Measurements from ENCODE around the gene SIL1. TPM values are rescaled to one million over a fixed set of nuclear protein-coding genes. Genes with fewer than 3 reads are reported as not detected.

The SIL1 gene
- total and polyA plus RNA-seq, 5 donors from 2014 or later = 9.8 to 12.3 (median 11.2) TPM

GRCh38 chr5:139082813-139083498 lies 115.2 kb downstream of the SIL1 start:
- Mint-ChIP-seq H3K27ac (no peak overlapping the region), H3K27me3 (no peaks in the 10 kb centered on the region), H3K9me3 (peaks cover 0 to 6% (median 3%) of the 10 kb centered on the region in 7 donors), H3K4me3 (no peak overlapping the region), H3K36me3 (peaks cover 18% of the 10 kb centered on the region), H3K4me1 (peaks cover 0 to 9% (median 1%) of the 10 kb centered on the region in 4 donors)
- no peak overlapping the region for H3K4me3 ChIP-seq (ENCODE audit: low read depth, low read length)
- H3K36me3 ChIP-seq (ENCODE audit: control insufficient read depth, insufficient read depth, low read length) = no peaks in the 10 kb centered on the region
- DNase-seq (no peak), ATAC-seq (ENCODE audit: low read depth in 2 of 2) (no peak)
- no peaks in the 10 kb centered on the region for H3K4me1 ChIP-seq (ENCODE audit: control insufficient read depth, insufficient read depth, low read length, poor library complexity, severe bottlenecking)
- no peaks in the 10 kb centered on the region for H3K27me3 ChIP-seq (ENCODE audit: control insufficient read depth, insufficient read depth, low read length)
- no peak overlapping the region for H3K27ac ChIP-seq (ENCODE audit: insufficient read depth, low read length, poor library complexity, severe bottlenecking)
- no peaks in the 10 kb centered on the region for H3K9me3 ChIP-seq (ENCODE audit: control insufficient read depth in 2 of 2, low read length in 2 of 2)

GRCh38 chr5:139079991-139080610 lies 118.1 kb downstream of the SIL1 start:
- Mint-ChIP-seq H3K9me3 (peaks cover 0 to 4% (median 1%) of the 10 kb centered on the region in 7 donors), H3K4me1 (peaks cover 0 to 9% (median 3%) of the 10 kb centered on the region in 4 donors), H3K36me3 (peaks cover 8% of the 10 kb centered on the region), H3K27ac (no peak overlapping the region), H3K4me3 (no peak overlapping the region), H3K27me3 (no peaks in the 10 kb centered on the region)
- ATAC-seq (ENCODE audit: low read depth in 2 of 2) = no peak
- H3K9me3 ChIP-seq (ENCODE audit: control insufficient read depth in 2 of 2, low read length in 2 of 2) = no peaks in the 10 kb centered on the region
- H3K27ac ChIP-seq (ENCODE audit: insufficient read depth, low read length, poor library complexity, severe bottlenecking) = no peak overlapping the region
- no peaks in the 10 kb centered on the region for H3K27me3 ChIP-seq (ENCODE audit: control insufficient read depth, insufficient read depth, low read length)
- no peak overlapping the region for H3K4me3 ChIP-seq (ENCODE audit: low read depth, low read length)
- H3K4me1 ChIP-seq (ENCODE audit: control insufficient read depth, insufficient read depth, low read length, poor library complexity, severe bottlenecking) = no peaks in the 10 kb centered on the region
- DNase-seq = no peak
- no peaks in the 10 kb centered on the region for H3K36me3 ChIP-seq (ENCODE audit: control insufficient read depth, insufficient read depth, low read length)

GRCh38 chr5:139079225-139079990 lies 118.8 kb downstream of the SIL1 start:
- Mint-ChIP-seq H3K4me3 (no peak overlapping the region), H3K4me1 (peaks cover 0 to 9% (median 3%) of the 10 kb centered on the region in 4 donors), H3K27me3 (no peaks in the 10 kb centered on the region), H3K27ac (no peak overlapping the region), H3K9me3 (peaks cover 0 to 4% (median 0%) of the 10 kb centered on the region in 7 donors), H3K36me3 (peaks cover 4% of the 10 kb centered on the region)
- Histone ChIP-seq H3K27ac (ENCODE audit: insufficient read depth, low read length, poor library complexity, severe bottlenecking) (no peak overlapping the region), H3K9me3 (ENCODE audit: control insufficient read depth in 2 of 2, low read length in 2 of 2) (no peaks in the 10 kb centered on the region), H3K36me3 (ENCODE audit: control insufficient read depth, insufficient read depth, low read length) (no peaks in the 10 kb centered on the region), H3K4me3 (ENCODE audit: low read depth, low read length) (no peak overlapping the region), H3K4me1 (ENCODE audit: control insufficient read depth, insufficient read depth, low read length, poor library complexity, severe bottlenecking) (no peaks in the 10 kb centered on the region), H3K27me3 (ENCODE audit: control insufficient read depth, insufficient read depth, low read length) (no peaks in the 10 kb centered on the region)
- DNase-seq (no peak), ATAC-seq (ENCODE audit: low read depth in 2 of 2) (no peak)

GRCh38 chr5:139078345-139078744 lies 119.8 kb downstream of the SIL1 start:
- Histone ChIP-seq H3K9me3 (ENCODE audit: control insufficient read depth in 2 of 2, low read length in 2 of 2) (no peaks in the 10 kb centered on the region), H3K27ac (ENCODE audit: insufficient read depth, low read length, poor library complexity, severe bottlenecking) (no peak overlapping the region), H3K27me3 (ENCODE audit: control insufficient read depth, insufficient read depth, low read length) (no peaks in the 10 kb centered on the region), H3K36me3 (ENCODE audit: control insufficient read depth, insufficient read depth, low read length) (no peaks in the 10 kb centered on the region), H3K4me3 (ENCODE audit: low read depth, low read length) (no peak overlapping the region), H3K4me1 (ENCODE audit: control insufficient read depth, insufficient read depth, low read length, poor library complexity, severe bottlenecking) (no peaks in the 10 kb centered on the region)
- H3K36me3 Mint-ChIP-seq = peaks cover 4% of the 10 kb centered on the region
- no peak for DNase-seq
- no peak for ATAC-seq (ENCODE audit: low read depth in 2 of 2)
- H3K27me3 Mint-ChIP-seq = no peaks in the 10 kb centered on the region
- H3K9me3 Mint-ChIP-seq = peaks cover 0 to 5% (median 0%) of the 10 kb centered on the region in 7 donors
- peaks cover 0 to 9% (median 3%) of the 10 kb centered on the region in 4 donors for H3K4me1 Mint-ChIP-seq
- no peak overlapping the region for H3K4me3 Mint-ChIP-seq
- no peak overlapping the region for H3K27ac Mint-ChIP-seq

DNA sequence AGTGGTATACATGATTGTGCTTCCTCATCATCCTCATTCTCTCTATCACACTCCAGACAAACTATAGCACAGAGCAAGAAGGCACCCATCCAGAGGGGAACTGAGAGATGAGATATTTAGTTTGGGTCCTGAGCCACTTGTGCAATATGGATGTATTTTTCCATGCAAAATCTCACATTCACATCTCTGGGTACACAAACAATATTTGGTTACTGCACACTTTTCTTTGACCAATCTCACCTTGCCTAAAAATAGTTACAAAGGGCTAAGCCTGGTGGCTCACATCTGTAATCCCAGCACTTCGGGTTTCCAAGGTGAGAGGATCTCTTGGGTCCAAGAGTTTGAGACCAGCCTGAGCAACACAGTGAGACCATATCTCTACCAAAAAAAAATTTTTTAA lies 120.3 kb downstream of the SIL1 start:
- DNase-seq = no peak
- H3K36me3 Mint-ChIP-seq = peaks cover 4% of the 10 kb centered on the region
- Histone ChIP-seq H3K4me1 (ENCODE audit: control insufficient read depth, insufficient read depth, low read length, poor library complexity, severe bottlenecking) (no peaks in the 10 kb centered on the region), H3K36me3 (ENCODE audit: control insufficient read depth, insufficient read depth, low read length) (no peaks in the 10 kb centered on the region), H3K9me3 (ENCODE audit: control insufficient read depth in 2 of 2, low read length in 2 of 2) (no peaks in the 10 kb centered on the region), H3K27ac (ENCODE audit: insufficient read depth, low read length, poor library complexity, severe bottlenecking) (no peak overlapping the region), H3K27me3 (ENCODE audit: control insufficient read depth, insufficient read depth, low read length) (no peaks in the 10 kb centered on the region), H3K4me3 (ENCODE audit: low read depth, low read length) (no peak overlapping the region)
- no peak for ATAC-seq (ENCODE audit: low read depth in 2 of 2)
- peaks cover 0 to 9% (median 3%) of the 10 kb centered on the region in 4 donors for H3K4me1 Mint-ChIP-seq
- H3K27me3 Mint-ChIP-seq = no peaks in the 10 kb centered on the region
- H3K4me3 Mint-ChIP-seq = no peak overlapping the region
- no peak overlapping the region for H3K27ac Mint-ChIP-seq
- peaks cover 0 to 4% (median 0%) of the 10 kb centered on the region in 7 donors for H3K9me3 Mint-ChIP-seq

DNA sequence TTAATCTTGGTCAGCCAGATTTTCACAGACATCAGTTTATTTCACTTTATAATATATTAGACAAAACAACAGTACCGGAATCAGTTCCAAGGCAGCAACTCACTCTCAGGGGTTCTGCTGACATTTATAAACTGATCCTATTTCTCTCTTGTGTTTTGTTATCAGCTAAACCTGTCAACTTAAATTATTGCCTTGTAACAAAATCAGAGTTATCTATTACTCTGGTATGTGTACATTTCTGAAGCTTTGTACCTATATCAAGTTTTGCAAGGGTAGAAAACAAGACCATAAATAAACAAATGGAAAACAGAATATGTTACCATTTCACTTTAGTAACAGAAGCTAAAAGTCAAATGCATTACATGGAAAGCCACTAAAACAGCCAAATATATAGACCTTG lies 122.1 kb downstream of the SIL1 start:
- Mint-ChIP-seq H3K4me1 (peaks cover 0 to 9% (median 3%) of the 10 kb centered on the region in 4 donors), H3K36me3 (no peaks in the 10 kb centered on the region), H3K9me3 (peaks cover 0 to 1% (median 0%) of the 10 kb centered on the region in 7 donors), H3K27me3 (no peaks in the 10 kb centered on the region), H3K27ac (no peak overlapping the region), H3K4me3 (no peak overlapping the region)
- Histone ChIP-seq H3K27me3 (ENCODE audit: control insufficient read depth, insufficient read depth, low read length) (no peaks in the 10 kb centered on the region), H3K4me1 (ENCODE audit: control insufficient read depth, insufficient read depth, low read length, poor library complexity, severe bottlenecking) (no peaks in the 10 kb centered on the region), H3K36me3 (ENCODE audit: control insufficient read depth, insufficient read depth, low read length) (no peaks in the 10 kb centered on the region), H3K27ac (ENCODE audit: insufficient read depth, low read length, poor library complexity, severe bottlenecking) (no peak overlapping the region), H3K4me3 (ENCODE audit: low read depth, low read length) (no peak overlapping the region), H3K9me3 (ENCODE audit: control insufficient read depth in 2 of 2, low read length in 2 of 2) (no peaks in the 10 kb centered on the region)
- no peak for ATAC-seq (ENCODE audit: low read depth in 2 of 2)
- DNase-seq = no peak

GRCh38 chr5:139075066-139076050 lies 122.8 kb downstream of the SIL1 start:
- Mint-ChIP-seq H3K9me3 (peaks cover 0 to 1% (median 0%) of the 10 kb centered on the region in 7 donors), H3K27ac (no peak overlapping the region), H3K4me1 (peaks cover 0 to 9% (median 3%) of the 10 kb centered on the region in 4 donors), H3K36me3 (no peaks in the 10 kb centered on the region), H3K4me3 (no peak overlapping the region), H3K27me3 (no peaks in the 10 kb centered on the region)
- ATAC-seq (ENCODE audit: low read depth in 2 of 2) = no peak
- no peaks in the 10 kb centered on the region for H3K9me3 ChIP-seq (ENCODE audit: control insufficient read depth in 2 of 2, low read length in 2 of 2)
- H3K4me3 ChIP-seq (ENCODE audit: low read depth, low read length) = no peak overlapping the region
- no peaks in the 10 kb centered on the region for H3K4me1 ChIP-seq (ENCODE audit: control insufficient read depth, insufficient read depth, low read length, poor library complexity, severe bottlenecking)
- no peaks in the 10 kb centered on the region for H3K36me3 ChIP-seq (ENCODE audit: control insufficient read depth, insufficient read depth, low read length)
- H3K27ac ChIP-seq (ENCODE audit: insufficient read depth, low read length, poor library complexity, severe bottlenecking) = no peak overlapping the region
- no peaks in the 10 kb centered on the region for H3K27me3 ChIP-seq (ENCODE audit: control insufficient read depth, insufficient read depth, low read length)
- no peak for DNase-seq

All from CD4-positive, CD25-positive, alpha-beta regulatory T cell (primary cell).